NCI-H2107 treated with DMSO at 0.1 percent for 48 hours (cell line): ENCODE measurements around the gene ACTN3.
"Not testable (repeated sequence)": the region's sequence is repeated elsewhere in the genome, so short reads cannot be mapped to it uniquely, and the experiment has no call there.

Experiments
- DNase-seq: peaks from one replicate; lab custom pipeline; 2025; ENCODE audit not compliant: unreplicated experiment; lab: John Stamatoyannopoulos, UW

Gene ACTN3

GRCh38 chr11:66546368-66546965 lies at the start of gene ACTN3:
Gene ACTN3, plus strand, starts transcription at chr11:66546903. Its CDS starts 35 bp downstream, at chr11:66546938.
- DNase-seq = no peak

- no peak for DNase-seq
Measured at GRCh38 chr11:66497206-66497605, 49.5 kb upstream of the ACTN3 start.

GRCh38 chr11:66498506-66498905 lies 48.2 kb upstream of the ACTN3 start:
- no peak for DNase-seq

GRCh38 chr11:66505276-66505816 lies 41.4 kb upstream of the ACTN3 start:
- no peak for DNase-seq

GRCh38 chr11:66509131-66509561 lies 37.6 kb upstream of the ACTN3 start:
- no peak for DNase-seq

- DNase-seq = peak; percentile 37
Measured at GRCh38 chr11:66510271-66510989, 36.3 kb upstream of the ACTN3 start, which contains the start of gene BBS1. Gene BBS1, plus strand, starts transcription at chr11:66510635. Its CDS starts 25 bp downstream, at chr11:66510660.

GRCh38 chr11:66510990-66511339 lies 35.7 kb upstream of the ACTN3 start:
- no peak for DNase-seq

- no peak for DNase-seq
Measured at GRCh38 chr11:66523611-66524010, 23.1 kb upstream of the ACTN3 start.

GRCh38 chr11:66524304-66525040 lies 22.2 kb upstream of the ACTN3 start:
- DNase-seq = no peak

- no peak for DNase-seq
Measured at GRCh38 chr11:66529069-66529468, 17.6 kb upstream of the ACTN3 start.

- no peak for DNase-seq
Measured at GRCh38 chr11:66529655-66530054, 17.0 kb upstream of the ACTN3 start.

GRCh38 chr11:66530927-66531709 lies 15.6 kb upstream of the ACTN3 start:
- no peak for DNase-seq

- DNase-seq = no peak
Measured at GRCh38 chr11:66531841-66532240, 14.9 kb upstream of the ACTN3 start.

- no peak for DNase-seq
Measured at GRCh38 chr11:66532784-66533183, 13.9 kb upstream of the ACTN3 start.

GRCh38 chr11:66539170-66539869 lies 7.4 kb upstream of the ACTN3 start:
- no peak for DNase-seq

GRCh38 chr11:66539870-66540213 lies 6.9 kb upstream of the ACTN3 start:
- no peak for DNase-seq

- DNase-seq = not testable (repeated sequence)
Measured at GRCh38 chr11:66540598-66540997, 6.1 kb upstream of the ACTN3 start.

GRCh38 chr11:66541892-66542291 lies 4.8 kb upstream of the ACTN3 start:
- no peak for DNase-seq

GRCh38 chr11:66542362-66542761 lies 4.3 kb upstream of the ACTN3 start:
- DNase-seq = no peak
